CD4-positive, CD25-positive, alpha-beta regulatory T cell (primary cell): Measurements from ENCODE around the gene RDH5. TPM values are rescaled to one million over a fixed set of nuclear protein-coding genes. Genes with fewer than 3 reads are reported as not detected.

Experiments used
- ATAC-seq, 2 donors: fragments of 150-1000 bp; cut with Tn5 transposase; one replicate each; pipeline ENCODE4 v1.10.0; 2021; ENCODE audit warnings: low read depth in 2 of 2, moderate number of reproducible peaks in 2 of 2, moderate library complexity in 1 of 2
- DNase-seq, 3 donors: peaks; one replicate each; pipeline versions ENCODE4 v3.0.0 to v3.0.0-alpha.2; 2012 to 2022; ENCODE audit warnings: mixed read lengths in 1 of 3
- H3K27ac ChIP-seq: one replicate; pipeline ENCODE4 v1.7.0; 2013; ENCODE audit warnings: mild to moderate bottlenecking, low read length; ENCODE audit not compliant: insufficient read depth, poor library complexity, severe bottlenecking
- H3K27me3 ChIP-seq: one replicate; pipeline ENCODE4 v1.7.0; 2013; ENCODE audit warnings: low read length; ENCODE audit not compliant: control insufficient read depth, insufficient read depth
- H3K36me3 ChIP-seq: one replicate; pipeline ENCODE4 v1.7.0; 2013; ENCODE audit warnings: mild to moderate bottlenecking, low read length, moderate library complexity; ENCODE audit not compliant: control insufficient read depth, insufficient read depth
- H3K4me1 ChIP-seq: 2 replicates; pipeline ENCODE4 v1.7.0; 2013; ENCODE audit warnings: mild to moderate bottlenecking, low read length; ENCODE audit not compliant: insufficient read depth, control insufficient read depth, poor library complexity, severe bottlenecking
- H3K4me3 ChIP-seq: one replicate; pipeline ENCODE4 v1.7.0; 2013; ENCODE audit warnings: low read depth, mild to moderate bottlenecking, low read length, moderate library complexity
- H3K9me3 ChIP-seq, 2 experiments: 1 replicate in 1 of 2; 2 replicates in 1 of 2; pipeline ENCODE4 v1.7.0; 2013; ENCODE audit warnings: low read length in 2 of 2, mild to moderate bottlenecking in 1 of 2, moderate library complexity in 1 of 2; ENCODE audit not compliant: control insufficient read depth in 2 of 2
- H3K27ac Mint-ChIP-seq, 3 donors: one replicate each; pipeline ENCODE4 v1.8.0; 2020 to 2022; ENCODE audit warnings: mild to moderate bottlenecking in 3 of 3, mixed read lengths in 3 of 3, moderate library complexity in 2 of 3
- H3K27me3 Mint-ChIP-seq: one replicate; pipeline ENCODE4 v1.8.0; 2022; ENCODE audit warnings: mild to moderate bottlenecking, mixed read lengths
- H3K36me3 Mint-ChIP-seq: one replicate; pipeline ENCODE4 v1.8.0; 2020; ENCODE audit warnings: mixed read lengths
- H3K4me1 Mint-ChIP-seq, 4 donors: one replicate each; pipeline ENCODE4 v1.8.0; 2020 to 2022; ENCODE audit warnings: mixed read lengths in 4 of 4, mild to moderate bottlenecking in 1 of 4
- H3K4me3 Mint-ChIP-seq, 4 donors: one replicate each; pipeline ENCODE4 v1.8.0; 2020 to 2022; ENCODE audit warnings: mild to moderate bottlenecking in 4 of 4, mixed read lengths in 4 of 4, moderate library complexity in 3 of 4
- H3K9me3 Mint-ChIP-seq, 7 donors: one replicate each; pipeline ENCODE4 v1.8.0; 2020 to 2022; ENCODE audit warnings: mixed read lengths in 7 of 7, mild to moderate bottlenecking in 3 of 7, moderate library complexity in 2 of 7
- polyA plus RNA-seq, 4 donors: library from polyadenylated mRNA; unstranded; fragments of 300-500 nt; fragmentation: Illumina TruSeq; gene quantifications; one replicate each; pipeline ENCODE4 v1.2.3, GENCODE V29; 2021
- total RNA-seq: library from RNA; stranded (reverse); gene quantifications from one replicate; pipeline ENCODE4 v1.2.3, GENCODE V29; 2022

RDH5 gene
- total and polyA plus RNA-seq, 5 donors from 2014 or later, result 0.94 to 10.1 (median 1.5) TPM

DNA sequence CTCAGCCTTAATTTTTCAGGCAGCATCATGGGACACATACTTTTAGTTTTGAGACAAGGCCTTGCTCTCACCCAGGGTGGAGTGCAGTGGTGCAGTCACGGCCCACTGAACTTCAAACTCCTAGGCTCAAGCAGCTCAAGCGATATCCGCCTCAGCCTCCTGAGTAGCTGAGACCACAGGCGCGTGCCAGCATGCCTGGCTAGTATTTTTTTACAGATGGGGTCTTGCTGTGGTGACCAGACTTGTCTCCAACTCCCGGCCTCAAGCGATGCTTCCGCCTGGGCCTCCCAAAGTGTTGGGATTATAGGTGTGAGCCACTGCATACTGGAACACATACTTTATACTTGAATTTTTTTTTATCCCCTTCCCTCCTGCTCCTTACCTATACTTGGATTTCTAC is 2.8 kb downstream of the RDH5 start:
- ATAC-seq (no peak), DNase-seq (no peak)
- peaks cover 0 to 2% (median 0%) of the 10 kb centered on the region in 7 donors for H3K9me3 Mint-ChIP-seq
- peaks cover 0 to 42% (median 22%) of the 10 kb centered on the region in 4 donors for H3K4me1 Mint-ChIP-seq
- Histone ChIP-seq H3K36me3 (peaks cover 25% of the 10 kb centered on the region), H3K9me3 (no peaks in the 10 kb centered on the region), H3K27me3 (no peaks in the 10 kb centered on the region), H3K27ac (no peak overlapping the region), H3K4me1 (peaks cover 28% of the 10 kb centered on the region), H3K4me3 (no peak overlapping the region)
- H3K36me3 Mint-ChIP-seq, result peaks cover 7% of the 10 kb centered on the region
- H3K4me3 Mint-ChIP-seq, result peak overlapping the region in 2 of 4 donors; percentile 10 to 29
- no peaks in the 10 kb centered on the region for H3K27me3 Mint-ChIP-seq
- H3K27ac Mint-ChIP-seq, result no peak overlapping the region

DNA sequence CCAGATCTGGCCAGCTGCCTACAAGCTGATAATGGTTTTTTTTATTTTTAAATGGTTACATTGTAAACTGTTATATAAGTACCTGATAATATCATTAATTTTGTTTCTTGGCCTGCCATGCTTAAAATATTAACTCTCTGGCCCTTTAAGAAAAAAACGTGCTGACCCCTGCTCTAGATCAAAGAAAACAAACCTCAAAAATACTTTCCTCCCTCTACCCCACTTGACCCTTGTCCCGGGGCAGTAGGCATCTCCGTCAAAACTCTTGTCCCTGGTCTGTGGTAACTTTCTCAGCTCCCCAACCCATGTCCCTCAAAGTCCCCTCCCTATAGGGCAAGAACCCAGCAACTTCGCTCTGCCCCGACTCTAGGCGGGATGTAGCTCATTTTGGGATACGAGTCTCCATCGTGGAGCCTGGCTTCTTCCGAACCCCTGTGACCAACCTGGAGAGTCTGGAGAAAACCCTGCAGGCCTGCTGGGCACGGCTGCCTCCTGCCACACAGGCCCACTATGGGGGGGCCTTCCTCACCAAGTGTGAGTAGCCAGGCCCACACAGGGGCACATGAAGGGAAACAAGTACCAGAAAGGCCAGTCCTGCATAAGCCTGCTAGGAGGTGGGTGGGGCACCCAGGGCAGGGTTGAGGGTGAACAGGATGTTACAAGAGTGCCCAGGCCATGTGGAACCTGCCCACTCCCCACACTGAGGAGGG is 3.5 kb downstream of the RDH5 start:
- Mint-ChIP-seq H3K4me3 (peak overlapping the region in 1 of 4 donors; percentile 29), H3K9me3 (peaks cover 0 to 2% (median 0%) of the 10 kb centered on the region in 7 donors), H3K27me3 (no peaks in the 10 kb centered on the region), H3K36me3 (peaks cover 4% of the 10 kb centered on the region), H3K4me1 (peaks cover 0 to 35% (median 18%) of the 10 kb centered on the region in 4 donors), H3K27ac (no peak overlapping the region)
- ATAC-seq (no peak), DNase-seq (no peak)
- Histone ChIP-seq H3K27me3 (no peaks in the 10 kb centered on the region), H3K4me3 (no peak overlapping the region), H3K36me3 (peaks cover 23% of the 10 kb centered on the region), H3K27ac (no peak overlapping the region), H3K4me1 (peaks cover 25% of the 10 kb centered on the region), H3K9me3 (no peaks in the 10 kb centered on the region)

DNA sequence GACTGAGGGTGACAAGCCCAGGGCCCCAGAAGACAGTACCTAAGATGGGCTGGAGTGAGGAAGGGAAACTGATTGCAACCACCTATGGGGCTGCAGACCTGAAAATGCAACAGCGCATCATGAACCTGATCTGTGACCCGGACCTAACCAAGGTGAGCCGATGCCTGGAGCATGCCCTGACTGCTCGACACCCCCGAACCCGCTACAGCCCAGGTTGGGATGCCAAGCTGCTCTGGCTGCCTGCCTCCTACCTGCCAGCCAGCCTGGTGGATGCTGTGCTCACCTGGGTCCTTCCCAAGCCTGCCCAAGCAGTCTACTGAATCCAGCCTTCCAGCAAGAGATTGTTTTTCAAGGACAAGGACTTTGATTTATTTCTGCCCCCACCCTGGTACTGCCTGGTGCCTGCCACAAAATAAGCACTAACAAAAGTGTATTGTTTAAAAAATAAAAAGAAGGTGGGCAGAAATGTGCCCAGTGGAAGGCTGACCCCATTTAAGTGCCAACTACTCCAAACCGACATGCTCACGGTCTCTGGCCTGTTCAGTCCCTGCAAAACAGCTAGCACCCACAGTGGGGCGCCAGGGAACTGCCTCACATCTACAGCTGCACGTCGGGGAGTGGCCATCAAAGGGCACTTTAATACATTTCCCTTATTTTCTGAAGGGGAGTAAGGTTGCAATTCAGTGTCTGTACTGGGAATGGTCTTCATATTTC is 4.2 kb downstream of the RDH5 start:
- DNase-seq (peak; percentile 50 to 79 (median 60)), ATAC-seq (peak; percentile 62 to 68)
- Histone ChIP-seq H3K27me3 (no peaks in the 10 kb centered on the region), H3K4me1 (peaks cover 28% of the 10 kb centered on the region), H3K9me3 (no peaks in the 10 kb centered on the region), H3K4me3 (no peak overlapping the region), H3K27ac (peak overlapping the region; percentile 23), H3K36me3 (peaks cover 16% of the 10 kb centered on the region)
- Mint-ChIP-seq H3K4me1 (peaks cover 0 to 34% (median 18%) of the 10 kb centered on the region in 4 donors), H3K27ac (peak overlapping the region in 2 of 3 donors; percentile 37 to 63), H3K36me3 (peaks cover 4% of the 10 kb centered on the region), H3K4me3 (peak overlapping the region in 2 of 4 donors; percentile 16 to 55), H3K27me3 (no peaks in the 10 kb centered on the region), H3K9me3 (peaks cover 0 to 2% (median 0%) of the 10 kb centered on the region in 7 donors)

- DNase-seq (no peak), ATAC-seq (no peak)
- Histone ChIP-seq H3K27ac (no peak overlapping the region), H3K27me3 (no peaks in the 10 kb centered on the region), H3K36me3 (peaks cover 11% of the 10 kb centered on the region), H3K4me3 (no peak overlapping the region), H3K4me1 (peaks cover 33% of the 10 kb centered on the region), H3K9me3 (no peaks in the 10 kb centered on the region)
- H3K9me3 Mint-ChIP-seq, result peaks cover 0 to 2% (median 0%) of the 10 kb centered on the region in 7 donors
- H3K27me3 Mint-ChIP-seq, result no peaks in the 10 kb centered on the region
- peaks cover 3 to 38% (median 22%) of the 10 kb centered on the region in 4 donors for H3K4me1 Mint-ChIP-seq
- H3K36me3 Mint-ChIP-seq, result peaks cover 4% of the 10 kb centered on the region
- peak overlapping the region in 2 of 4 donors; percentile 16 to 75 for H3K4me3 Mint-ChIP-seq
- H3K27ac Mint-ChIP-seq, result peak overlapping the region in 2 of 3 donors; percentile 37 to 63
Measured at GRCh38 chr12:55724940-55725309, 4.7 kb downstream of the RDH5 start.

- Histone ChIP-seq H3K27me3 (no peaks in the 10 kb centered on the region), H3K36me3 (peaks cover 8% of the 10 kb centered on the region), H3K4me3 (no peak overlapping the region), H3K27ac (no peak overlapping the region), H3K9me3 (no peaks in the 10 kb centered on the region), H3K4me1 (peaks cover 39% of the 10 kb centered on the region)
- Mint-ChIP-seq H3K36me3 (peaks cover 4% of the 10 kb centered on the region), H3K4me3 (peak overlapping the region in 3 of 4 donors; percentile 62 to 77 (median 75)), H3K27me3 (no peaks in the 10 kb centered on the region), H3K9me3 (peaks cover 0 to 2% (median 0%) of the 10 kb centered on the region in 7 donors), H3K27ac (peak overlapping the region in 2 of 3 donors; percentile 9 to 15), H3K4me1 (peaks cover 6 to 44% (median 29%) of the 10 kb centered on the region in 4 donors)
- ATAC-seq (no peak), DNase-seq (no peak)
Measured at GRCh38 chr12:55725556-55725955, 5.4 kb downstream of the RDH5 start.

- Mint-ChIP-seq H3K9me3 (peaks cover 0 to 2% (median 0%) of the 10 kb centered on the region in 7 donors), H3K27me3 (no peaks in the 10 kb centered on the region), H3K4me3 (peak overlapping the region; percentile 77 to 92 (median 84)), H3K4me1 (peaks cover 6 to 48% (median 32%) of the 10 kb centered on the region in 4 donors), H3K27ac (peak overlapping the region; percentile 89 to 93 (median 90)), H3K36me3 (peaks cover 4% of the 10 kb centered on the region)
- no peak for DNase-seq
- ATAC-seq, result no peak
- H3K4me3 ChIP-seq, result no peak overlapping the region
- no peaks in the 10 kb centered on the region for H3K9me3 ChIP-seq
- no peaks in the 10 kb centered on the region for H3K27me3 ChIP-seq
- no peak overlapping the region for H3K27ac ChIP-seq
- peaks cover 4% of the 10 kb centered on the region for H3K36me3 ChIP-seq
- H3K4me1 ChIP-seq, result peaks cover 42% of the 10 kb centered on the region
Measured at GRCh38 chr12:55726971-55727370, 6.8 kb downstream of the RDH5 start.

DNA sequence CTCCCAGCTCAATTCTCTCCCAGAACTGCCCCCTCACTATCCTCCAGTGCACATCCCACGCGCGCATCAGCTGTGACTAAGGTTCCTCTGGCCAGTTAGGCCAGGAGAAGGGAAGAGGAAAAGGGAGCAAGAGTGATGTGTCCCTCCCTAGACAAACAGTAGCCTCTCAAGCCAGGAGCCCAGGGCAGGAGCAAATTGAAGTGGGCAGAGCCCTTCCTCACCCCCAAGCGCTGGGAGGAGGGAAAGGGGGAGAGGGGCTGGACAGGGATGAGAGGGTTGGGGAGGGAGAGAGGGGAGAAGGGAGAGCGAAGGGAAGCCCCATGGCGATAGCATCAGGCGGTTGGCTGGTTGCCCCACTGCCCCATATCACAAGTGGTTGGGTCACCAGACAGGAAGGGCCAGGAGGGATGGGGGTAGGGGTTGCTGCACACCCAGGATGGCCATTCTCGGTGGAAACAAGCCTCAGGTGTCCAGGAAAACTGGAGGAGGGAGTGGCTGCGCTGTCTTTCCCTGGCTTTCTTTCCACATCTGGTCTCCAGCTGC is 7.5 kb downstream of the RDH5 start:
- no peak for ATAC-seq
- no peak for DNase-seq
- Mint-ChIP-seq H3K9me3 (peaks cover 0 to 2% (median 0%) of the 10 kb centered on the region in 7 donors), H3K4me1 (peaks cover 6 to 48% (median 32%) of the 10 kb centered on the region in 4 donors), H3K27me3 (no peaks in the 10 kb centered on the region), H3K27ac (peak overlapping the region; percentile 89 to 93 (median 90)), H3K36me3 (peaks cover 4% of the 10 kb centered on the region), H3K4me3 (peak overlapping the region; percentile 77 to 92 (median 84))
- H3K27ac ChIP-seq, result peak overlapping the region; percentile 79
- H3K4me1 ChIP-seq, result peaks cover 42% of the 10 kb centered on the region
- peak overlapping the region; percentile 62 for H3K4me3 ChIP-seq
- H3K27me3 ChIP-seq, result no peaks in the 10 kb centered on the region
- no peaks in the 10 kb centered on the region for H3K9me3 ChIP-seq
- peaks cover 4% of the 10 kb centered on the region for H3K36me3 ChIP-seq
